ENCODE data around the gene CUL5.
"Not testable (repeated sequence)": the region's sequence is repeated elsewhere in the genome, so short reads cannot be mapped to it uniquely, and the experiment has no call there.

Gene CUL5

GRCh38 chr11:108025387-108026080, 16.8 kb downstream of the CUL5 start:
- DNase-seq = no peak

- no peak for DNase-seq
Measured at GRCh38 chr11:108027057-108027456, 18.4 kb downstream of the CUL5 start.

GRCh38 chr11:108028822-108029441, 20.2 kb downstream of the CUL5 start:
- DNase-seq = not testable (repeated sequence)

- DNase-seq = not testable (repeated sequence)
Measured at GRCh38 chr11:108031604-108032003, 22.9 kb downstream of the CUL5 start.

DNA sequence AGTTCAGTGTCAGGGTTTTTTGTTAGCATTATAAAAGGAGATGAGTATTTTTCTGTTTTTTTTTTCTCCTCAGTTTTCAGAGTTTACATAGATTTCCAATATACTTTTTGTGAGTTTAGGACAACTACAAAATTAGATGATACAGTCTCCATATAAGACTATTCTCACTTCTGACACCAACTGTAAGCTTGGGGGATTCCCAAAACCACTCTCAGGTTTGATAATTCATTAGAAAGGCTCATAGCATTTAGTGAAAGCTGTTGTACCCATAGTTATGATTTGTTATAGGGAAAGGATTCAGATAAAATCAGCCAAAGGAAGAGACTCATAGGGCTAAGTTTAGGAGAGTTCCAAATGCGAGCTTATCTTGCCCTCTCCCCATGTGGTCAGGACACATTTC, 24.1 kb downstream of the CUL5 start:
- no peak for DNase-seq

- DNase-seq = no peak
Measured at GRCh38 chr11:108034034-108034433, 25.3 kb downstream of the CUL5 start.

DNA sequence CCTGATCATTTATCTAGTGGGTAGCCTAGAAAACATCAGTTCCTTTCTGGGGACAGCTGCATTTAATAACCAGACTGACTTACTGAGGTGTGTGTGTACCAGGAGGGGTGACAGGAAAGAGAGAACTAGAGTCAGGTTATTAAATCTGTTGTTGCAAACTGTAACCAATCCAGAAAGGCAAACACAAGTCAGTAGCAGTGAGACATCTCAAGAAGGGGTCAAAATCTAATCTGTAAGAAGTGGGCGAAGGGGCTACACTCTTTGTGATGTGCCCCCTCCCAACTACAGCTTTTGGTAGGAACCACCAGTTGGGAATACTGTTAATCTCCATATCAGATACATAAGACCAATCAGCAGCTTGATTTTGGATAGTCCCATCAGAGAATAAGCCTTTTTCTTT, 26.3 kb downstream of the CUL5 start:
- no peak for DNase-seq

GRCh38 chr11:108035690-108036089, 27.0 kb downstream of the CUL5 start:
- no peak for DNase-seq

DNA sequence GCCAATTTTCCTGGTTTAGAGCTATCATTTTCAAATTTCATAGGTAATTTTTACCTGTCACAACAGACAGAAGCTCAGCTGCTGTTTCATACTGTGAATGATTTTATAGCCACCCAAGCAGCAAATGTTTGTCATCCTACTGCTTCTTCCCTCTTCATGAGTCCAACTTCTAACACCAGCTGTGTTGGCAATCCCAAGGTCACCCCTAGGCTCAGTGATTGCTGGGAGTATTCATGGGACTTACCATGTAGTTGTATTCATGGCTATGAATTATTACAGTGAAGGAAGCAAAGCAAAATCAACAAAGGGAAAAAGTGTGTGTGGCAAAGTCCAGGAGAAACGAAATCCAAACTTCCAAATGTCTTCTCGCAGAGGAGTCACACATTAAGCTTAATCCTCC, 28.5 kb downstream of the CUL5 start:
- no peak for DNase-seq

DNA sequence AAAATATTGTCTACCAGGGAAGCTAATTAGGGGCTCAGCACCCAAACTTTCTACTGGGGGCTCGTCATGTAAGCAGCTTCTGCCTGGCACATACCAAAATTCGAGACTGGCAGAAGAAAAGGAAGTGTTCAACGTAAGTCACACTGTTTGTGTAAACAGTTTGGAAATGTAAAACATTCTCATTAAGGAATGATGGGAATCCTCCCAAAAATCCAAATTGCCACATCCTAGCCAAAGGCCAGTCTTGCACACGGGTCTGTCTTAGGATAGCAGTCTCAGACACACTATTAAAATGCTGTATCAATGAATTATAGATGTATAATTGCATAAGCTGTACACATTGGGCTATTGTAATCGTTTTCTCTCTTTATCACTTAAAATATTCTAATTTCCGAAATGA, 28.9 kb downstream of the CUL5 start:
- no peak for DNase-seq

DNA sequence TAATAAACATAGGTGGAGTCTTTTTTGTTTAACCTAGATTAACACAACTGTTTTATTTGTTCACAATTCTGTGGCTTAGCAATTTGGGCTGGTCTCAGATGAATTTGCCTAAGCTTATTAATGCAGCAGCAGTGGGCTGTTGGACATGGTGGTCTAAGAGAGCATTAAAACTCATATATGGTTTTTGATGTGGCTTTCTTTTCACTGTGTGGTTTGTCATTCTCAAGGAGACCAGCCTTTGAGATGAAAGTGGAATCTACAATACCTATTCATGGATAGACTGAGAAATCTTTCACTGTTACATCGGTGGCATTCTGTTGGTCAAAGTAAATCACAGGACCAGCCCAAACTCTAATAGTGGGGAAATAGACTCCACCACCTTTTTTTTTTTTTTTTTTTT, 39.6 kb downstream of the CUL5 start:
- no peak for DNase-seq

- DNase-seq = no peak
Measured at GRCh38 chr11:108062336-108062735, 53.6 kb downstream of the CUL5 start.

GRCh38 chr11:108063410-108063809, 54.7 kb downstream of the CUL5 start:
- DNase-seq = no peak

DNA sequence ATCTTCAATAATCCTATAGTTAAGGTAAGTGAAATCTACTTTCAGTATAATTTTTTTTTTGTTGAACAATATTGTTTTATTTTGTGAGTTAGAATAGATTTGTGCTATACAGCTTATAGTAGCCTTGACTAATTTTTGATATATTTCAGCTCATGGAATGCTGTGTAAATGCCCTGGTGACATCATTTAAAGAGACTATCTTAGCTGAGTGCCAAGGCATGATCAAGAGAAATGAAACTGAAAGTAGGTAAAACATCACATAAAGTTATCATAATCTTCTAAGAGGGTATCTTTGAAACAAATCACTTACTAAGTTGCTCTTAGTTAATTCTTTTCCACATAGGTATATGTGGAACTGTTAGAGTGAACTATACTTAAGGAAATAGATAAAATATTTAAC, 61.2 kb downstream of the CUL5 start:
- no peak for DNase-seq

- DNase-seq = no peak
Measured at GRCh38 chr11:108084811-108085210, 76.1 kb downstream of the CUL5 start.

GRCh38 chr11:108085672-108086071, 77.0 kb downstream of the CUL5 start:
- no peak for DNase-seq

DNA sequence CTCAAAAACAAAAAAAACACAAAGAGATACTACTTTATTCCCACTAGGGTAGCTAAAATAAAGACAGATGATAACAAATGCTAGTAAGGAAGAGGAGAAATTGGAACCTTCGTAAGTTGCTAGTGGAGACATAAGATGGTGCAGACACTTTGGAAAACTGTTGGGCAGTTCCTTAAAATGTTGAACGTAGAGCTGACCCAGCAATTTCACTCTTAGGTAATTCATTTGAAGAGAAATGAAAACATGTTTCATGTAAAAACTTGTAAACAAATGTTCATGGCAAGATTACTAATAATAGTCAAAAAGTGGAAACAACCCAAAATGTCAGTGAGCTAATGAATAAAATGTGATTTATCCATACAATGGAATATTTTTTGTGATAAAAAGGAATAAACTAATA, 83.4 kb downstream of the CUL5 start:
- no peak for DNase-seq

- DNase-seq = no peak
Measured at GRCh38 chr11:108093128-108093904, 84.6 kb downstream of the CUL5 start.

GRCh38 chr11:108097179-108097578, 88.5 kb downstream of the CUL5 start:
- DNase-seq = no peak

GRCh38 chr11:108101090-108101775, 92.5 kb downstream of the CUL5 start:
- no peak for DNase-seq

DNA sequence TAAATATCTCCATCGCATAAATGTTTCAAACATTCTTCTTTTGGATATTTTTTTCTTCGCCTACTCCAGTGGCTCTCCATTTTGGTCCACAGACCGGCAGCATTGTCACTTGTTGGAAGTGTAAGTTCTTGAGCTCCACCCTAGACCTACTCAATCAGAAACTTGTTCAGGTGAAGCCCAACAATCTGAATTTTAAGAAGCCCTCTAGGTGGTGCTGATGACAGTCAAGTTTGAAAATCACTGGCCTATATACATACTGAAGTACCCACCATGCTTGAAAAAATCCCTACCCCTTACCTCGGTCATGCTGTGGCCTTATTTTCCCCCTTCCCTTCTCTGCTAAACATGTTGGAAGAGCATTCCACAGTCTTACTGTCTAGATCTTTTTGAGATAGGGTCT, 102.4 kb downstream of the CUL5 start:
- no peak for DNase-seq

GRCh38 chr11:108112057-108112456, 103.4 kb downstream of the CUL5 start:
- DNase-seq = no peak

- DNase-seq = no peak
Measured at GRCh38 chr11:108115500-108116140, 106.9 kb downstream of the CUL5 start.

Data from activated gamma-delta T cell treated with Interleukin-2 at 50 U/mL for 16 hours (primary cell).